Measurements from ENCODE around the gene CNTLN. TPM values are rescaled to one million over a fixed set of nuclear protein-coding genes. Genes with fewer than 3 reads are reported as not detected.

The CNTLN gene
- total and polyA plus RNA-seq, 2 of the 8 experiments (the other 6 are each of a cell fraction or from before 2014, with no cell fraction given), result 4.8 to 10.8 TPM

- no peak overlapping the region for H3K23ac ChIP-seq (ENCODE audit: insufficient read length)
- H3K14ac ChIP-seq (ENCODE audit: insufficient read length), result no peak overlapping the region
- no peaks in the 10 kb centered on the region for H3K23me2 ChIP-seq (ENCODE audit: low read depth, low read length)
- FAIRE-seq (no peak), DNase-seq (ENCODE audit: low read depth in 1 of 2, low spot score in 2 of 2) (no peak)
- H2AFZ ChIP-seq (ENCODE audit: low read length), result no peak overlapping the region
- no peak overlapping the region for H2AK5ac ChIP-seq (ENCODE audit: low read depth, low read length)
- no peaks in the 10 kb centered on the region for H3K36me3 ChIP-seq (ENCODE audit: control insufficient read depth in 2 of 4, insufficient read depth in 4 of 4, low read length in 3 of 4)
- H3K4ac ChIP-seq (replicated peaks; ENCODE audit: insufficient read length, low read depth, low read length), result no peak overlapping the region
- no peak overlapping the region for H3K4me2 ChIP-seq (ENCODE audit: insufficient read depth in 1 of 2, low read depth in 2 of 2, low read length in 2 of 2)
- no peak overlapping the region for H3K18ac ChIP-seq (ENCODE audit: extremely low read depth, low read length)
- no peak overlapping the region for H2BK5ac ChIP-seq (ENCODE audit: low read depth, low read length)
- H4K91ac ChIP-seq (replicated peaks; ENCODE audit: insufficient read length, low read length), result no peak overlapping the region
- POLR2A ChIA-PET (ENCODE audit: partially characterized antibody), result no interaction called here
- H2BK12ac ChIP-seq (ENCODE audit: low read depth, low read length), result no peak overlapping the region
- no peak overlapping the region for H3K27ac ChIP-seq (ENCODE audit: low read depth, low read length)
- no peaks in the 10 kb centered on the region for H4K20me1 ChIP-seq (replicated peaks in 1 of 2; ENCODE audit: control insufficient read depth in 1 of 2, insufficient read depth in 2 of 2, low read length in 2 of 2)
- H3K9ac ChIP-seq (replicated peaks in 1 of 4; ENCODE audit: extremely low read depth in 1 of 4, low read depth in 3 of 4, low read length in 3 of 4), result no peak overlapping the region
- H4K8ac ChIP-seq (ENCODE audit: extremely low read depth, insufficient read depth, low read length), result no peak overlapping the region
- no peaks in the 10 kb centered on the region for H3K27me3 ChIP-seq (replicated peaks in 1 of 4; ENCODE audit: control insufficient read depth in 3 of 4, extremely low read depth in 1 of 4, insufficient read depth in 3 of 4, low read length in 3 of 4)
- H3K4me1 ChIP-seq (replicated peaks in 1 of 4; ENCODE audit: control insufficient read depth in 3 of 4, insufficient read depth in 4 of 4, low read length in 3 of 4), result no peaks in the 10 kb centered on the region
- H3K79me2 ChIP-seq (ENCODE audit: control insufficient read depth in 1 of 2, insufficient read depth in 2 of 2, low read length in 2 of 2), result no peaks in the 10 kb centered on the region
- H2BK120ac ChIP-seq (replicated peaks; ENCODE audit: low read depth, low read length), result no peak overlapping the region
- H2BK20ac ChIP-seq (ENCODE audit: low read length), result no peak overlapping the region
- H3K79me1 ChIP-seq (ENCODE audit: low read depth, low read length), result no peaks in the 10 kb centered on the region
- no peak overlapping the region for H3K56ac ChIP-seq (replicated peaks; ENCODE audit: insufficient read length, low read depth, low read length)
- no peak overlapping the region for H4K5ac ChIP-seq (ENCODE audit: insufficient read length, low read depth, low read length)
- H2BK15ac ChIP-seq (ENCODE audit: low read length), result no peak overlapping the region
- no peaks in the 10 kb centered on the region for H3K9me3 ChIP-seq (ENCODE audit: insufficient read depth in 2 of 2, low read depth in 1 of 2, low read length in 1 of 2)
- CTCF ChIA-PET (ENCODE audit: partially characterized antibody), result no interaction called here
- no peak overlapping the region for H3K4me3 ChIP-seq (ENCODE audit: extremely low read depth in 1 of 4, insufficient read depth in 2 of 4, low read depth in 3 of 4, low read length in 4 of 4)
- 95% methylated on average over 4 of the region's 4 CpGs; no CpG with 5 or more reads in 1 of the 2 experiments for WGBS, 2 experiments (ENCODE audit: extremely low coverage in 1 of 2, insufficient coverage in 1 of 2, insufficient read length in 1 of 2, insufficient replicate concordance in 2 of 2, low coverage in 1 of 2, low lambda C conversion rate in 2 of 2, missing lambda C conversion rate in 1 of 2)
- no peak for TF ChIP-seq CBX8 (IDR thresholded peaks at IDR 0.05; ENCODE audit: borderline replicate concordance, low read depth, low read length)
- no peak for TF ChIP-seq TEAD4 (IDR thresholded peaks at IDR 0.05; ENCODE audit: low read depth, low read length)
- no peak for TF ChIP-seq TCF12 (IDR thresholded peaks at IDR 0.05; ENCODE audit: low read depth, low read length)
- TF ChIP-seq SIN3A (conservative IDR thresholded peaks at IDR 0.05 in 1 of 2, IDR thresholded peaks at IDR 0.05 in 1 of 2; ENCODE audit: low read depth in 1 of 2, low read length in 2 of 2), result no peak
- no peak for TF ChIP-seq POU5F1 (IDR thresholded peaks at IDR 0.05; ENCODE audit: low read depth, low read length)
- TF ChIP-seq SRF (IDR thresholded peaks at IDR 0.05; ENCODE audit: low read depth, low read length), result no peak
- no peak for TF ChIP-seq YY1 (IDR thresholded peaks at IDR 0.05; ENCODE audit: low read depth, low read length)
- TF ChIP-seq MAX (IDR thresholded peaks at IDR 0.05), result no peak
- TF ChIP-seq FOSL1 (IDR thresholded peaks at IDR 0.05; ENCODE audit: insufficient read depth, low read depth, low read length), result no peak
- TF ChIP-seq SAP30 (IDR thresholded peaks at IDR 0.05; ENCODE audit: insufficient read depth, insufficient replicate concordance, low read length), result no peak
- no peak for TF ChIP-seq CHD2 (IDR thresholded peaks at IDR 0.05; ENCODE audit: low read length)
- no peak for TF ChIP-seq JUN (IDR thresholded peaks at IDR 0.05; ENCODE audit: low read depth, low read length)
- TF ChIP-seq TBP (IDR thresholded peaks at IDR 0.05; ENCODE audit: low read depth, low read length), result no peak
- TF ChIP-seq EZH2 (IDR thresholded peaks at IDR 0.05; ENCODE audit: low read depth, low read length, severe bottlenecking), result no peak
- no peak for TF ChIP-seq TAF7 (optimal IDR thresholded peaks at IDR 0.05; ENCODE audit: borderline replicate concordance, low read depth, low read length)
Measured at GRCh38 chr9:17480966-17481365, 346.1 kb downstream of the CNTLN start.
